Osteocyte (in vitro differentiated cells): ENCODE results near the gene FBN1. TPM values are rescaled to one million over a fixed set of nuclear protein-coding genes. Genes with fewer than 3 reads are reported as not detected.

Experiments
- DNase-seq: peaks from one replicate; pipeline ENCODE4 v3.0.0; 2021; ENCODE audit warnings: mixed read lengths; ENCODE audit not compliant: unreplicated experiment; ENCODE audit errors: extremely low spot score
- H3K27ac Mint-ChIP-seq: one replicate; pipeline ENCODE4 v1.8.0; 2021; ENCODE audit warnings: mild to moderate bottlenecking, mixed read lengths; ENCODE audit not compliant: unreplicated experiment
- H3K27me3 Mint-ChIP-seq: one replicate; pipeline ENCODE4 v1.8.0; 2021; ENCODE audit warnings: mixed read lengths; ENCODE audit not compliant: unreplicated experiment
- H3K36me3 Mint-ChIP-seq: one replicate; pipeline ENCODE4 v1.8.0; 2021; ENCODE audit warnings: mixed read lengths; ENCODE audit not compliant: unreplicated experiment
- H3K4me1 Mint-ChIP-seq: one replicate; pipeline ENCODE4 v1.8.0; 2021; ENCODE audit warnings: mixed read lengths; ENCODE audit not compliant: unreplicated experiment
- H3K4me3 Mint-ChIP-seq: one replicate; pipeline ENCODE4 v1.8.0; 2021; ENCODE audit warnings: mild to moderate bottlenecking, moderate library complexity, mixed read lengths; ENCODE audit not compliant: unreplicated experiment
- H3K9me3 Mint-ChIP-seq: one replicate; pipeline ENCODE4 v1.8.0; 2021; ENCODE audit warnings: mixed read lengths; ENCODE audit not compliant: unreplicated experiment
- CTCF ChIP-seq: fragments of 200-600 bp; sonication (generic); IDR thresholded peaks from 2 replicates; pipeline ENCODE4 v1.5.0; 2021; ENCODE audit warnings: antibody characterized with exemption, mild to moderate bottlenecking, moderate library complexity
- total RNA-seq: library from RNA; stranded (reverse); gene quantifications from 2 replicates; pipeline ENCODE4 v1.2.1, GENCODE V29; 2021

FBN1 gene
- total RNA-seq, 1 donor from 2014 or later: 1,012 TPM

- peak overlapping the region; percentile 89 for H3K27ac Mint-ChIP-seq
- H3K9me3 Mint-ChIP-seq: no peaks in the 10 kb centered on the region
- DNase-seq: peak; percentile 86
- H3K4me1 Mint-ChIP-seq: peaks cover 48% of the 10 kb centered on the region
- no peak for TF ChIP-seq CTCF
- H3K36me3 Mint-ChIP-seq: peaks cover 37% of the 10 kb centered on the region
- H3K27me3 Mint-ChIP-seq: no peaks in the 10 kb centered on the region
- H3K4me3 Mint-ChIP-seq: peak overlapping the region; percentile 88
These were observed 517 bp downstream of the FBN1 start for GRCh38 chr15:48644827-48645557.

GRCh38 chr15:48644467-48644826, 1.1 kb downstream of the FBN1 start:
- H3K4me3 Mint-ChIP-seq: peak overlapping the region; percentile 88
- no peaks in the 10 kb centered on the region for H3K27me3 Mint-ChIP-seq
- no peaks in the 10 kb centered on the region for H3K9me3 Mint-ChIP-seq
- no peak for DNase-seq
- peak overlapping the region; percentile 89 for H3K27ac Mint-ChIP-seq
- H3K36me3 Mint-ChIP-seq: peaks cover 37% of the 10 kb centered on the region
- TF ChIP-seq CTCF: no peak
- peaks cover 52% of the 10 kb centered on the region for H3K4me1 Mint-ChIP-seq

GRCh38 chr15:48643776-48644466, 1.6 kb downstream of the FBN1 start:
- Mint-ChIP-seq H3K27ac (peak overlapping the region; percentile 89), H3K4me1 (peaks cover 57% of the 10 kb centered on the region), H3K36me3 (peaks cover 37% of the 10 kb centered on the region), H3K4me3 (peak overlapping the region; percentile 88), H3K9me3 (no peaks in the 10 kb centered on the region), H3K27me3 (no peaks in the 10 kb centered on the region)
- TF ChIP-seq CTCF: no peak
- no peak for DNase-seq

GRCh38 chr15:48643206-48643605, 2.3 kb downstream of the FBN1 start:
- TF ChIP-seq CTCF: no peak
- Mint-ChIP-seq H3K36me3 (peaks cover 44% of the 10 kb centered on the region), H3K27me3 (no peaks in the 10 kb centered on the region), H3K4me3 (peak overlapping the region; percentile 88), H3K4me1 (peaks cover 61% of the 10 kb centered on the region), H3K27ac (peak overlapping the region; percentile 89), H3K9me3 (no peaks in the 10 kb centered on the region)
- DNase-seq: no peak

- no peaks in the 10 kb centered on the region for H3K27me3 Mint-ChIP-seq
- no peak for TF ChIP-seq CTCF
- peak overlapping the region; percentile 89 for H3K27ac Mint-ChIP-seq
- H3K4me3 Mint-ChIP-seq: peak overlapping the region; percentile 88
- peaks cover 61% of the 10 kb centered on the region for H3K4me1 Mint-ChIP-seq
- no peaks in the 10 kb centered on the region for H3K9me3 Mint-ChIP-seq
- DNase-seq: no peak
- H3K36me3 Mint-ChIP-seq: peaks cover 44% of the 10 kb centered on the region
These were observed 2.7 kb downstream of the FBN1 start for GRCh38 chr15:48642795-48643194.
